Measurements from ENCODE around the gene PER1.

PER1 gene

GRCh38 chr17:8123695-8124349 lies 28.4 kb downstream of the PER1 start, which contains the start of gene HES7:
Gene HES7 (minus strand): TSS chr17:8124106. CDS start chr17:8124084, 22 bp downstream.
- peak; percentile 57 for TF ChIP-seq L3MBTL2 (conservative IDR thresholded peaks at IDR 0.05)
- no peak for TF ChIP-seq CTBP1 (IDR thresholded peaks at IDR 0.05; ENCODE audit: borderline replicate concordance)
- no peak for TF ChIP-seq ZNF384 (IDR thresholded peaks at IDR 0.05)
- TF ChIP-seq SP1 (IDR thresholded peaks at IDR 0.05) = no peak
- ChIA-PET POLR2A (interaction anchor here (1.0 to 2.8 kb wide), 8 partner anchors 11 to 172 kb away, joined by 3 to 22 read pairs (median 4); partner anchors contain the start of genes AURKB, PER1 and SLC25A35), CTCF (interaction anchor here (0.6 to 1.0 kb wide), 4 partner anchors 9 to 155 kb away, joined by 3 to 8 read pairs (median 3); no protein-coding TSS in a partner anchor)
- DNase-seq (ENCODE audit: extremely low spot score) = no peak

GRCh38 chr17:8122924-8123694 lies 29.1 kb downstream of the PER1 start:
- POLR2A ChIA-PET = interaction anchor here (0.5 to 2.8 kb wide), 8 partner anchors 12 to 172 kb away, joined by 3 to 22 read pairs (median 4); partner anchors contain the start of genes AURKB, PER1, PFAS and SLC25A35
- TF ChIP-seq PKNOX1 (IDR thresholded peaks at IDR 0.05) = no peak
- TF ChIP-seq L3MBTL2 (conservative IDR thresholded peaks at IDR 0.05) = peak; percentile 94
- no peak for DNase-seq (ENCODE audit: extremely low spot score)
- CTCF ChIA-PET = interaction anchor here (0.6 to 1.3 kb wide), 3 partner anchors 9 to 35 kb away, joined by 3 read pairs; no protein-coding TSS in a partner anchor

- TF ChIP-seq ARNT (IDR thresholded peaks at IDR 0.05) (no peak), ZNF384 (IDR thresholded peaks at IDR 0.05) (no peak), SUZ12 (IDR thresholded peaks at IDR 0.05) (no peak), HDGF (IDR thresholded peaks at IDR 0.05; ENCODE audit: borderline replicate concordance) (no peak), FOXM1 (IDR thresholded peaks at IDR 0.05; ENCODE audit: borderline replicate concordance) (no peak), FOXK2 (IDR thresholded peaks at IDR 0.05) (no peak), NFRKB (IDR thresholded peaks at IDR 0.05) (no peak), SP1 (IDR thresholded peaks at IDR 0.05) (no peak)
- ChIA-PET CTCF (interaction anchor here (0.7 to 1.3 kb wide), 3 partner anchors 36 to 96 kb away, joined by 3 read pairs; no protein-coding TSS in a partner anchor), POLR2A (interaction anchor here (0.5 to 2.8 kb wide), 8 partner anchors 30 to 173 kb away, joined by 3 to 22 read pairs (median 4); partner anchors contain the start of genes AURKB, PER1, PFAS and SLC25A35)
- DNase-seq (ENCODE audit: extremely low spot score) = no peak
Observed at GRCh38 chr17:8122422-8122923, 29.7 kb downstream of the PER1 start.

GRCh38 chr17:8121681-8122421 lies 30.4 kb downstream of the PER1 start:
- no peak for DNase-seq (ENCODE audit: extremely low spot score)
- POLR2A ChIA-PET = interaction anchor here (0.6 to 1.0 kb wide), 3 partner anchors 35 to 64 kb away, joined by 3 to 8 read pairs (median 7); no protein-coding TSS in a partner anchor
- TF ChIP-seq L3MBTL2 (conservative IDR thresholded peaks at IDR 0.05) (peak; percentile 42), ELF4 (IDR thresholded peaks at IDR 0.05) (no peak), ARNT (IDR thresholded peaks at IDR 0.05) (no peak), FOXM1 (IDR thresholded peaks at IDR 0.05; ENCODE audit: borderline replicate concordance) (no peak), FOXA1 (IDR thresholded peaks at IDR 0.05) (no peak), TARDBP (IDR thresholded peaks at IDR 0.05) (no peak), SUZ12 (IDR thresholded peaks at IDR 0.05) (no peak)
- CTCF ChIA-PET = interaction anchor here (0.6 to 1.3 kb wide), 7 partner anchors 35 to 132 kb away, joined by 3 to 4 read pairs (median 3); no protein-coding TSS in a partner anchor

GRCh38 chr17:8121407-8121680 lies 30.9 kb downstream of the PER1 start:
- CTCF ChIA-PET = interaction anchor here (0.6 kb wide), 1 partner anchor 132 kb away, joined by 3 read pairs; no protein-coding TSS in a partner anchor
- POLR2A ChIA-PET = interaction anchor here (1.0 kb wide), 1 partner anchor 35 kb away, joined by 7 read pairs; no protein-coding TSS in a partner anchor
- DNase-seq (ENCODE audit: extremely low spot score) = no peak
- TF ChIP-seq BHLHE40 (IDR thresholded peaks at IDR 0.05; ENCODE audit: borderline replicate concordance) (no peak), FOXA1 (IDR thresholded peaks at IDR 0.05) (no peak), ELF4 (IDR thresholded peaks at IDR 0.05) (no peak), LEF1 (IDR thresholded peaks at IDR 0.05; ENCODE audit: borderline replicate concordance) (no peak), TARDBP (IDR thresholded peaks at IDR 0.05) (no peak), L3MBTL2 (conservative IDR thresholded peaks at IDR 0.05) (no peak), HDGF (IDR thresholded peaks at IDR 0.05; ENCODE audit: borderline replicate concordance) (no peak), SP1 (IDR thresholded peaks at IDR 0.05) (no peak), FOXK2 (IDR thresholded peaks at IDR 0.05) (no peak), PKNOX1 (IDR thresholded peaks at IDR 0.05) (no peak), FOXM1 (IDR thresholded peaks at IDR 0.05; ENCODE audit: borderline replicate concordance) (no peak), CTBP1 (IDR thresholded peaks at IDR 0.05; ENCODE audit: borderline replicate concordance) (no peak), ZNF384 (IDR thresholded peaks at IDR 0.05) (no peak), ARNT (IDR thresholded peaks at IDR 0.05) (no peak), SUZ12 (IDR thresholded peaks at IDR 0.05) (no peak), NFRKB (IDR thresholded peaks at IDR 0.05) (no peak)
